HEK293 (cell line): ENCODE measurements around the gene WSB2.

ENCODE experiments used
- HOXD13 ChIP-seq: sonication (generic); formaldehyde crosslinking; IDR thresholded peaks from 2 replicates; pipeline ENCODE4 v1.8.0; 2022; ENCODE audit warnings: missing genetic modification reagents, borderline replicate concordance
- KLF10 ChIP-seq: fragments of 450-650 bp; IDR thresholded peaks from 2 replicates; pipeline ENCODE4 v1.5.1; 2018; ENCODE audit warnings: missing biosample characterization, mild to moderate bottlenecking, missing genetic modification characterization
- KLF16 ChIP-seq: fragments of 450-650 bp; formaldehyde crosslinking; IDR thresholded peaks from 2 replicates; pipeline ENCODE4 v1.5.1; 2017; ENCODE audit warnings: missing biosample characterization, missing genetic modification characterization
- KLF9 ChIP-seq: fragments of 450-650 bp; formaldehyde crosslinking; IDR thresholded peaks from 2 replicates; pipeline ENCODE4 v1.5.1; 2016; ENCODE audit warnings: missing biosample characterization, missing genetic modification characterization, low read depth
- WT1 ChIP-seq: fragments of 450-650 bp; formaldehyde crosslinking; IDR thresholded peaks from 2 replicates; pipeline ENCODE4 v1.5.1; 2016; ENCODE audit warnings: missing biosample characterization, missing genetic modification characterization
- ZBTB1 ChIP-seq: fragments of 450-650 bp; formaldehyde crosslinking; IDR thresholded peaks from 2 replicates; pipeline ENCODE4 v1.5.1; 2016; ENCODE audit warnings: missing biosample characterization, missing genetic modification characterization
- ZBTB7A ChIP-seq: fragments of 450-650 bp; formaldehyde crosslinking; IDR thresholded peaks from 2 replicates; pipeline ENCODE4 v1.5.1; 2016; ENCODE audit warnings: low read depth, missing biosample characterization, missing genetic modification characterization
- ZBTB8A ChIP-seq: fragments of 450-650 bp; formaldehyde crosslinking; IDR thresholded peaks from 2 replicates; pipeline ENCODE4 v1.5.1; 2016; ENCODE audit warnings: missing biosample characterization, missing genetic modification characterization
- ZFHX2 ChIP-seq: fragments of 450-650 bp; formaldehyde crosslinking; conservative IDR thresholded peaks from 2 replicates; pipeline ENCODE4 v1.5.1; 2016; ENCODE audit warnings: missing biosample characterization, missing genetic modification characterization
- ZNF138 ChIP-seq: fragments of 450-650 bp; formaldehyde crosslinking; IDR thresholded peaks from 2 replicates; pipeline ENCODE4 v1.5.1; 2016; ENCODE audit warnings: missing biosample characterization, missing genetic modification characterization, borderline replicate concordance
- ZNF211 ChIP-seq: fragments of 450-650 bp; formaldehyde crosslinking; IDR thresholded peaks from 2 replicates; pipeline ENCODE4 v1.5.1; 2016; ENCODE audit warnings: low read depth, missing biosample characterization, missing genetic modification characterization
- ZNF302 ChIP-seq: fragments of 450-650 bp; formaldehyde crosslinking; IDR thresholded peaks from 2 replicates; pipeline ENCODE4 v1.5.1; 2016; ENCODE audit warnings: missing biosample characterization, missing genetic modification characterization, low read depth
- ZNF335 ChIP-seq: fragments of 450-650 bp; formaldehyde crosslinking; conservative IDR thresholded peaks from 2 replicates; pipeline ENCODE4 v1.5.1; 2016; ENCODE audit warnings: missing biosample characterization, missing genetic modification characterization
- ZNF366 ChIP-seq: fragments of 450-650 bp; formaldehyde crosslinking; conservative IDR thresholded peaks from 2 replicates; pipeline ENCODE4 v1.5.1; 2016; ENCODE audit warnings: missing biosample characterization, missing genetic modification characterization
- ZNF37A ChIP-seq: fragments of 450-650 bp; IDR thresholded peaks from 2 replicates; pipeline ENCODE4 v1.5.1; 2018; ENCODE audit warnings: missing biosample characterization, missing genetic modification characterization
- ZNF391 ChIP-seq: fragments of 450-650 bp; formaldehyde crosslinking; IDR thresholded peaks from 2 replicates; pipeline ENCODE4 v1.5.1; 2016; ENCODE audit warnings: low read depth, missing biosample characterization, missing genetic modification characterization, borderline replicate concordance
- ZNF404 ChIP-seq: fragments of 450-650 bp; formaldehyde crosslinking; IDR thresholded peaks from 2 replicates; pipeline ENCODE4 v1.5.1; 2017; ENCODE audit warnings: missing biosample characterization, missing genetic modification characterization
- ZNF416 ChIP-seq: fragments of 450-650 bp; formaldehyde crosslinking; IDR thresholded peaks from 2 replicates; pipeline ENCODE4 v1.5.1; 2016; ENCODE audit warnings: missing biosample characterization, missing genetic modification characterization
- ZNF629 ChIP-seq: fragments of 450-650 bp; formaldehyde crosslinking; IDR thresholded peaks from 2 replicates; pipeline ENCODE4 v1.5.1; 2017; ENCODE audit warnings: missing biosample characterization, missing genetic modification characterization
- ZNF701 ChIP-seq: fragments of 450-650 bp; formaldehyde crosslinking; IDR thresholded peaks from 2 replicates; pipeline ENCODE4 v1.5.1; 2016; ENCODE audit warnings: missing biosample characterization, missing genetic modification characterization
- ZNF76 ChIP-seq: fragments of 450-650 bp; formaldehyde crosslinking; IDR thresholded peaks from 2 replicates; pipeline ENCODE4; 2016; ENCODE audit warnings: low read depth, missing biosample characterization, missing genetic modification characterization, borderline replicate concordance
- ZNF843 ChIP-seq: fragments of 450-650 bp; formaldehyde crosslinking; IDR thresholded peaks from 2 replicates; pipeline ENCODE4 v1.5.1; 2016; ENCODE audit warnings: missing biosample characterization, missing genetic modification characterization
- TF ChIP-seq, protein P1 (sequence below): fragments of 450-650 bp; formaldehyde crosslinking; IDR thresholded peaks from 2 replicates; pipeline ENCODE4 v1.5.1; 2016; ENCODE audit warnings: missing biosample characterization, missing genetic modification characterization
- TF ChIP-seq, protein P2 (sequence below): fragments of 450-650 bp; formaldehyde crosslinking; IDR thresholded peaks from 2 replicates; pipeline ENCODE4 v1.5.1; 2017; ENCODE audit warnings: missing biosample characterization, missing genetic modification characterization
- TF ChIP-seq, protein P3 (sequence below): fragments of 450-650 bp; formaldehyde crosslinking; IDR thresholded peaks from 2 replicates; pipeline ENCODE4 v1.5.1; 2016; ENCODE audit warnings: missing biosample characterization, missing genetic modification characterization
- TF ChIP-seq, protein P4 (sequence below): fragments of 450-650 bp; formaldehyde crosslinking; IDR thresholded peaks from 2 replicates; pipeline ENCODE4 v1.5.1; 2016; ENCODE audit warnings: missing biosample characterization, missing genetic modification characterization

WSB2 gene

DNA sequence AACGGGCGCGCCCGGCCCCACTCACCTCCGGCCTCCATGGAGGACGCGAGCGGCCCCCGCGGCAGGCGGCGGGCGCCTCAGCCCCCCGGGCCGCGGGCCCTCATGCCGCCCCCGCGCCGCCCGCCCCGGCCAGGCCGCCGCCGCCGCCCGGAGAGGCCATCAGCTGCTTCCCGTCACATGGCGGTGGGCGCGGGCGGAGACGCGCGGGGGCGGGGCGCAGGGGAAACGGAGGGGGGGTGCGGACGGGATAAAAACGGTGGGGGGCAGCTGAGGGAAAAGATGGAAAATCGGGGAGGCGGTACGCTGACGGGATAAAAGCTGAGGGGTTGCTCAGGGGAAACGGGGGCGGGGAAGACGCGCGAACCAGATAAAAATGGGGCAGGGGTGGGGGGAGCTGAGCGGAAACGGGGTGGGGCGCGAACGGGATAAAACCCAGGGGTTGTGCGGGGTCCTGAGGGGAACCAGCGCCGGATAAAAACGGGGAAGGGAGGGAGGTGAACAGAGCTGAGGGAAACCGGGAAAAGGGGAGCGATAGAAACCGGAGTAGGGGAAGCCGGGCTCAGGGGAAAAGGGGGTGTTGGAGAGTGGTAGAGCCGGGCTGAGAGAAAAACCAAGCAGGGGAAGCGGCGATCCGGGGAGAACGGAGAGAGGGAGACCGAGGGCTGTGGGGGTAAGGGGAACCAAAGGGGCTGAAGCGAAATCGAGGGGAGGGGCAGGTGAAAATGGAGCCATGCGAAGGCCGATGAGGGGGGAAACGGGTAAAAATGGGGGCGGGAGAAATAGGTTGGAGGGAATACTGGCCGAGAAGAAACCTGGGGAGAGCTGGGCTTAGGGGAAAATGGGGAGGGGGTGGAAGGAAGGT is at the start of gene WSB2 (continued):
- TF ChIP-seq ZNF76 (tag by site-specific recombination), result 0 out of 2 replicates have a peak, but pooled peaks have one; percentile 18
- TF ChIP-seq WT1 (tag by site-specific recombination), result 0 out of 2 replicates have a peak, but pooled peaks have one; percentile 10
- no peak for TF ChIP-seq ZNF302 (tag by site-specific recombination)
- TF ChIP-seq ZFHX2 (tag by site-specific recombination), result peak; percentile 73
- 0 out of 2 replicates have a peak, but pooled peaks have one; percentile 33 for TF ChIP-seq ZNF843 (tag by site-specific recombination)
- TF ChIP-seq ZBTB8A (tag by site-specific recombination), result peak; percentile 54
- peak; percentile 69 for TF ChIP-seq ZNF335 (tag by site-specific recombination)
- TF ChIP-seq HOXD13, result no peak
- TF ChIP-seq ZNF701 (tag by site-specific recombination), result no peak
- no peak for TF ChIP-seq ZNF211 (tag by site-specific recombination)
- TF ChIP-seq, protein P1, sequence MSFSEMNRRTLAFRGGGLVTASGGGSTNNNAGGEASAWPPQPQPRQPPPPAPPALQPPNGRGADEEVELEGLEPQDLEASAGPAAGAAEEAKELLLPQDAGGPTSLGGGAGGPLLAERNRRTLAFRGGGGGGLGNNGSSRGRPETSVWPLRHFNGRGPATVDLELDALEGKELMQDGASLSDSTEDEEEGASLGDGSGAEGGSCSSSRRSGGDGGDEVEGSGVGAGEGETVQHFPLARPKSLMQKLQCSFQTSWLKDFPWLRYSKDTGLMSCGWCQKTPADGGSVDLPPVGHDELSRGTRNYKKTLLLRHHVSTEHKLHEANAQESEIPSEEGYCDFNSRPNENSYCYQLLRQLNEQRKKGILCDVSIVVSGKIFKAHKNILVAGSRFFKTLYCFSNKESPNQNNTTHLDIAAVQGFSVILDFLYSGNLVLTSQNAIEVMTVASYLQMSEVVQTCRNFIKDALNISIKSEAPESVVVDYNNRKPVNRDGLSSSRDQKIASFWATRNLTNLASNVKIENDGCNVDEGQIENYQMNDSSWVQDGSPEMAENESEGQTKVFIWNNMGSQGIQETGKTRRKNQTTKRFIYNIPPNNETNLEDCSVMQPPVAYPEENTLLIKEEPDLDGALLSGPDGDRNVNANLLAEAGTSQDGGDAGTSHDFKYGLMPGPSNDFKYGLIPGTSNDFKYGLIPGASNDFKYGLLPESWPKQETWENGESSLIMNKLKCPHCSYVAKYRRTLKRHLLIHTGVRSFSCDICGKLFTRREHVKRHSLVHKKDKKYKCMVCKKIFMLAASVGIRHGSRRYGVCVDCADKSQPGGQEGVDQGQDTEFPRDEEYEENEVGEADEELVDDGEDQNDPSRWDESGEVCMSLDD (tag by site-specific recombination), result peak; percentile 88
- TF ChIP-seq KLF9 (tag by site-specific recombination), result peak; percentile 35; the same call in 1 of the 2 replicates
- TF ChIP-seq ZNF37A (tag by site-specific recombination), result no peak
- no peak for TF ChIP-seq ZBTB7A (tag by site-specific recombination)
- TF ChIP-seq, protein P2, sequence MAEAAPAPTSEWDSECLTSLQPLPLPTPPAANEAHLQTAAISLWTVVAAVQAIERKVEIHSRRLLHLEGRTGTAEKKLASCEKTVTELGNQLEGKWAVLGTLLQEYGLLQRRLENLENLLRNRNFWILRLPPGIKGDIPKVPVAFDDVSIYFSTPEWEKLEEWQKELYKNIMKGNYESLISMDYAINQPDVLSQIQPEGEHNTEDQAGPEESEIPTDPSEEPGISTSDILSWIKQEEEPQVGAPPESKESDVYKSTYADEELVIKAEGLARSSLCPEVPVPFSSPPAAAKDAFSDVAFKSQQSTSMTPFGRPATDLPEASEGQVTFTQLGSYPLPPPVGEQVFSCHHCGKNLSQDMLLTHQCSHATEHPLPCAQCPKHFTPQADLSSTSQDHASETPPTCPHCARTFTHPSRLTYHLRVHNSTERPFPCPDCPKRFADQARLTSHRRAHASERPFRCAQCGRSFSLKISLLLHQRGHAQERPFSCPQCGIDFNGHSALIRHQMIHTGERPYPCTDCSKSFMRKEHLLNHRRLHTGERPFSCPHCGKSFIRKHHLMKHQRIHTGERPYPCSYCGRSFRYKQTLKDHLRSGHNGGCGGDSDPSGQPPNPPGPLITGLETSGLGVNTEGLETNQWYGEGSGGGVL (tag by site-specific recombination), result peak; percentile 89
- TF ChIP-seq ZNF366 (tag by site-specific recombination), result peak; percentile 58
- TF ChIP-seq ZNF404 (tag by site-specific recombination), result no peak
- TF ChIP-seq ZBTB1, result no peak
- no peak for TF ChIP-seq ZNF391 (tag by site-specific recombination)
- peak; percentile 12; the same call in 1 of the 2 replicates for TF ChIP-seq ZNF629 (tag by site-specific recombination)
- TF ChIP-seq ZNF416 (tag by site-specific recombination), result no peak
- TF ChIP-seq KLF16 (tag by site-specific recombination), result 0 out of 2 replicates have a peak, but pooled peaks have one; percentile 50
- TF ChIP-seq, protein P3, sequence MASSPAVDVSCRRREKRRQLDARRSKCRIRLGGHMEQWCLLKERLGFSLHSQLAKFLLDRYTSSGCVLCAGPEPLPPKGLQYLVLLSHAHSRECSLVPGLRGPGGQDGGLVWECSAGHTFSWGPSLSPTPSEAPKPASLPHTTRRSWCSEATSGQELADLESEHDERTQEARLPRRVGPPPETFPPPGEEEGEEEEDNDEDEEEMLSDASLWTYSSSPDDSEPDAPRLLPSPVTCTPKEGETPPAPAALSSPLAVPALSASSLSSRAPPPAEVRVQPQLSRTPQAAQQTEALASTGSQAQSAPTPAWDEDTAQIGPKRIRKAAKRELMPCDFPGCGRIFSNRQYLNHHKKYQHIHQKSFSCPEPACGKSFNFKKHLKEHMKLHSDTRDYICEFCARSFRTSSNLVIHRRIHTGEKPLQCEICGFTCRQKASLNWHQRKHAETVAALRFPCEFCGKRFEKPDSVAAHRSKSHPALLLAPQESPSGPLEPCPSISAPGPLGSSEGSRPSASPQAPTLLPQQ (tag by site-specific recombination), result 0 out of 2 replicates have a peak, but pooled peaks have one; percentile 33
- TF ChIP-seq, protein P4, sequence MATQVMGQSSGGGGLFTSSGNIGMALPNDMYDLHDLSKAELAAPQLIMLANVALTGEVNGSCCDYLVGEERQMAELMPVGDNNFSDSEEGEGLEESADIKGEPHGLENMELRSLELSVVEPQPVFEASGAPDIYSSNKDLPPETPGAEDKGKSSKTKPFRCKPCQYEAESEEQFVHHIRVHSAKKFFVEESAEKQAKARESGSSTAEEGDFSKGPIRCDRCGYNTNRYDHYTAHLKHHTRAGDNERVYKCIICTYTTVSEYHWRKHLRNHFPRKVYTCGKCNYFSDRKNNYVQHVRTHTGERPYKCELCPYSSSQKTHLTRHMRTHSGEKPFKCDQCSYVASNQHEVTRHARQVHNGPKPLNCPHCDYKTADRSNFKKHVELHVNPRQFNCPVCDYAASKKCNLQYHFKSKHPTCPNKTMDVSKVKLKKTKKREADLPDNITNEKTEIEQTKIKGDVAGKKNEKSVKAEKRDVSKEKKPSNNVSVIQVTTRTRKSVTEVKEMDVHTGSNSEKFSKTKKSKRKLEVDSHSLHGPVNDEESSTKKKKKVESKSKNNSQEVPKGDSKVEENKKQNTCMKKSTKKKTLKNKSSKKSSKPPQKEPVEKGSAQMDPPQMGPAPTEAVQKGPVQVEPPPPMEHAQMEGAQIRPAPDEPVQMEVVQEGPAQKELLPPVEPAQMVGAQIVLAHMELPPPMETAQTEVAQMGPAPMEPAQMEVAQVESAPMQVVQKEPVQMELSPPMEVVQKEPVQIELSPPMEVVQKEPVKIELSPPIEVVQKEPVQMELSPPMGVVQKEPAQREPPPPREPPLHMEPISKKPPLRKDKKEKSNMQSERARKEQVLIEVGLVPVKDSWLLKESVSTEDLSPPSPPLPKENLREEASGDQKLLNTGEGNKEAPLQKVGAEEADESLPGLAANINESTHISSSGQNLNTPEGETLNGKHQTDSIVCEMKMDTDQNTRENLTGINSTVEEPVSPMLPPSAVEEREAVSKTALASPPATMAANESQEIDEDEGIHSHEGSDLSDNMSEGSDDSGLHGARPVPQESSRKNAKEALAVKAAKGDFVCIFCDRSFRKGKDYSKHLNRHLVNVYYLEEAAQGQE (tag by site-specific recombination), result 0 out of 2 replicates have a peak, but pooled peaks have one; percentile 35
- TF ChIP-seq ZNF138, result no peak
- TF ChIP-seq KLF10, result no peak
